HepG2 (cell line): ENCODE data around the gene LASP1. TPM values are rescaled to one million over a fixed set of nuclear protein-coding genes. Genes with fewer than 3 reads are reported as not detected.
A peak's percentile ranks its signal among the peaks of the same experiment; 100 is the strongest.

Source experiments
- KDM5A ChIP-seq: fragments of 200-600 bp; sonication (generic); IDR thresholded peaks from 2 replicates; pipeline ENCODE4 v1.7.0; 2018; ENCODE audit warnings: antibody characterized with exemption, mild to moderate bottlenecking, low read length, borderline replicate concordance
- POLR2A ChIP-seq, 2 experiments: IDR thresholded peaks; 2 replicates each; pipeline ENCODE4 v1.6.1; 2011; ENCODE audit warnings: low read depth in 2 of 2, low read length in 2 of 2, mild to moderate bottlenecking in 1 of 2, moderate library complexity in 1 of 2; ENCODE audit not compliant: insufficient read depth in 1 of 2
- PPARG ChIP-seq: conservative IDR thresholded peaks from 2 replicates; pipeline ENCODE4 v1.6.1; 2016; ENCODE audit warnings: missing biosample characterization, missing genetic modification reagents
- PTBP1 ChIP-seq: fragments of 200-400 bp; formaldehyde crosslinking; IDR thresholded peaks from 2 replicates; pipeline ENCODE4 v1.6.1; 2018; ENCODE audit warnings: low read length, low read depth; ENCODE audit not compliant: poor library complexity, severe bottlenecking
- RBM22 ChIP-seq: fragments of 200-400 bp; formaldehyde crosslinking; optimal IDR thresholded peaks from 2 replicates; pipeline ENCODE3; 2017; ENCODE audit warnings: mild to moderate bottlenecking, low read length, moderate library complexity
- TBX2 ChIP-seq: sonication (generic); formaldehyde crosslinking; IDR thresholded peaks from 2 replicates; pipeline ENCODE4 v1.5.0; 2020; ENCODE audit warnings: missing genetic modification reagents, mild to moderate bottlenecking, borderline replicate concordance
- TCF12 ChIP-seq, 2 experiments: fragments of 450-650 bp in 1 of 2; sonication (generic) in 1 of 2; formaldehyde crosslinking in 1 of 2; IDR thresholded peaks; 2 replicates each; pipeline versions ENCODE4 v1.6.1 to v1.8.0; 2017 to 2022; ENCODE audit warnings: antibody characterized with exemption in 1 of 2, mild to moderate bottlenecking in 1 of 2, missing genetic modification reagents in 1 of 2, moderate library complexity in 1 of 2
- ZBTB26 ChIP-seq: IDR thresholded peaks from 2 replicates; pipeline ENCODE4 v1.6.1; 2016; ENCODE audit warnings: missing compliant biosample characterization, missing genetic modification reagents, borderline replicate concordance
- ZNF275 ChIP-seq: sonication (generic); formaldehyde crosslinking; IDR thresholded peaks from 2 replicates; pipeline ENCODE4 v1.8.0; 2022; ENCODE audit warnings: missing genetic modification reagents, mild to moderate bottlenecking, inconsistent platforms, borderline replicate concordance
- ZNF33B ChIP-seq: sonication (generic); formaldehyde crosslinking; IDR thresholded peaks from 2 replicates; pipeline ENCODE4 v1.5.1; 2020; ENCODE audit warnings: mild to moderate bottlenecking, missing genetic modification reagents
- ZNF740 ChIP-seq: sonication (generic); formaldehyde crosslinking; IDR thresholded peaks from 2 replicates; pipeline ENCODE4 v1.4.0; 2020; ENCODE audit warnings: missing genetic modification reagents
- ZNF792 ChIP-seq: IDR thresholded peaks from 2 replicates; pipeline ENCODE4 v1.6.1; 2016
- polyA plus RNA-seq, 8 experiments: library from polyadenylated mRNA; depleted of rRNA in 3 of 8; stranded (reverse) in 7 of 8; unstranded in 1 of 8; fragments of >200 nt; fragmentation: Illumina TruSeq in 4 of 8; extraction: Trizol in 4 of 8; gene quantifications; 2 replicates each; pipeline versions ENCODE4 v1.2.1 to v1.2.3, GENCODE V29; 2011 to 2016; ENCODE audit warnings: low read depth in 4 of 8, missing spikeins in 1 of 8, mixed read lengths in 1 of 8; ENCODE audit not compliant: insufficient read depth in 1 of 8
- total RNA-seq, 5 experiments: library from RNA; depleted of rRNA; stranded (reverse); fragments of >200 nt; fragmentation: Illumina TruSeq; extraction: Trizol; gene quantifications; 2 replicates each; pipeline ENCODE4 v1.2.3, GENCODE V29; 2016; ENCODE audit warnings: low read depth in 1 of 5
- TF ChIP-seq, protein P1 (sequence below): sonication (generic); formaldehyde crosslinking; IDR thresholded peaks from 2 replicates; pipeline ENCODE4 v1.4.0; 2020; ENCODE audit warnings: missing genetic modification reagents
- TF ChIP-seq, protein P2 (sequence below): sonication (generic); formaldehyde crosslinking; IDR thresholded peaks from 2 replicates; pipeline ENCODE4 v1.8.1; 2023; ENCODE audit warnings: missing genetic modification reagents, inconsistent platforms, borderline replicate concordance

Gene LASP1
- total and polyA plus RNA-seq, 2 of the 13 experiments (the other 11 are each of a cell fraction or from before 2014, with no cell fraction given): 70.1 to 97.0 TPM

DNA sequence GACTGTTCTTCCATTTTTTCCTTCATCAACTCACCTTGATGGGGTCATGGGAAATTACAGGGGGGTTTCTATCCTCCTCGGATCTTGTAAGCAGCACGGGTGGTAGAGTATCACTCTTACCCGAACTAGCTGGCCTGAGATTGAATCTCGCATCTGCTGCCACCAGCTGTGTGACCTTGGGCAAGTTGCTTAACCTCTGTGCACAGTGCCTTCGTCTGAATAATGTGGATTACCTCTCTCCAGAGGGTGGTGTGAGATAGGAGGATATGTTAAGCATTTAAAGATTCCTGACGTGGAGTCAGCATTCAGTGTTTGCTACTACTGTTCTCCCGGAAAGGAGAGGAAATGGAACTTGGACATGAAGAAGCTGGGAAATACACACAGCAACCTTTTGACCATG, 24.4 kb downstream of the LASP1 start (continued):
- TF ChIP-seq, protein P1, sequence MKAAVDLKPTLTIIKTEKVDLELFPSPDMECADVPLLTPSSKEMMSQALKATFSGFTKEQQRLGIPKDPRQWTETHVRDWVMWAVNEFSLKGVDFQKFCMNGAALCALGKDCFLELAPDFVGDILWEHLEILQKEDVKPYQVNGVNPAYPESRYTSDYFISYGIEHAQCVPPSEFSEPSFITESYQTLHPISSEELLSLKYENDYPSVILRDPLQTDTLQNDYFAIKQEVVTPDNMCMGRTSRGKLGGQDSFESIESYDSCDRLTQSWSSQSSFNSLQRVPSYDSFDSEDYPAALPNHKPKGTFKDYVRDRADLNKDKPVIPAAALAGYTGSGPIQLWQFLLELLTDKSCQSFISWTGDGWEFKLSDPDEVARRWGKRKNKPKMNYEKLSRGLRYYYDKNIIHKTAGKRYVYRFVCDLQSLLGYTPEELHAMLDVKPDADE (CRISPR knock-in tag): no peak
- TF ChIP-seq ZNF740 (CRISPR knock-in tag) (no peak), ZNF33B (CRISPR knock-in tag) (no peak), ZNF275 (CRISPR knock-in tag) (no peak), TCF12 (IDR thresholded peaks at IDR 0.05) (no peak), TCF12 (CRISPR knock-in tag; IDR thresholded peaks at IDR 0.05) (no peak), ZBTB26 (CRISPR knock-in tag) (no peak), PTBP1 (no peak), RBM22 (peak; percentile 97), POLR2A (IDR thresholded peaks at IDR 0.05; ENCODE audit: insufficient read depth in 1 of 2, low read depth in 2 of 2, low read length in 2 of 2) (peak in 1 of 2 experiments; percentile 49; a peak in 1 of 4 replicates), TBX2 (CRISPR knock-in tag) (no peak), PPARG (0 out of 2 replicates have a peak, but pooled peaks have one; percentile 19), KDM5A (no peak), ZNF792 (CRISPR knock-in tag) (no peak)
- TF ChIP-seq, protein P2, sequence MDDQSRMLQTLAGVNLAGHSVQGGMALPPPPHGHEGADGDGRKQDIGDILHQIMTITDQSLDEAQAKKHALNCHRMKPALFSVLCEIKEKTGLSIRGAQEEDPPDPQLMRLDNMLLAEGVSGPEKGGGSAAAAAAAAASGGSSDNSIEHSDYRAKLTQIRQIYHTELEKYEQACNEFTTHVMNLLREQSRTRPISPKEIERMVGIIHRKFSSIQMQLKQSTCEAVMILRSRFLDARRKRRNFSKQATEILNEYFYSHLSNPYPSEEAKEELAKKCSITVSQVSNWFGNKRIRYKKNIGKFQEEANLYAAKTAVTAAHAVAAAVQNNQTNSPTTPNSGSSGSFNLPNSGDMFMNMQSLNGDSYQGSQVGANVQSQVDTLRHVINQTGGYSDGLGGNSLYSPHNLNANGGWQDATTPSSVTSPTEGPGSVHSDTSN (CRISPR knock-in tag): no peak
